CD4-positive, alpha-beta T cell (primary cell): Measurements from ENCODE around the gene RMRP. TPM values are rescaled to one million over a fixed set of nuclear protein-coding genes. Genes with fewer than 3 reads are reported as not detected.

Experiments used
- ATAC-seq: fragments of 200-7000 bp; cut with Tn5 transposase; one replicate; pipeline ENCODE4 v1.10.0; 2022; ENCODE audit warnings: mild to moderate bottlenecking; ENCODE audit not compliant: poor library complexity
- CTCF ChIA-PET: fragments of 350-600 bp; sonication (Branson Sonifier 250); formaldehyde crosslinking; loops from one replicate; lab custom pipeline; 2021; ENCODE audit warnings: antibody characterized with exemption, inconsistent platforms; lab: Charles Lee
- POLR2A ChIA-PET: fragments of 350-600 bp; sonication (Branson Sonifier 250); formaldehyde crosslinking; loops from one replicate; lab custom pipeline; 2021; ENCODE audit warnings: antibody characterized with exemption, inconsistent platforms; lab: Charles Lee
- DNase-seq, 14 experiments: peaks; one replicate each; pipeline ENCODE4 v3.0.0-alpha.2; 2013 to 2020; ENCODE audit warnings: mixed read lengths in 2 of 14
- H3K27ac ChIP-seq, 2 donors: one replicate each; pipeline versions ENCODE4 v1.5.1 to v1.7.0; 2013; ENCODE audit warnings: low read length in 2 of 2, low read depth in 1 of 2, mild to moderate bottlenecking in 1 of 2
- H3K27me3 ChIP-seq, 2 experiments: 1 replicate in 1 of 2; 2 replicates in 1 of 2; pipeline versions ENCODE4 v1.6.1 to v1.7.0; 2013; ENCODE audit warnings: low read length in 2 of 2, control low read depth in 1 of 2, mild to moderate bottlenecking in 1 of 2, moderate library complexity in 1 of 2; ENCODE audit not compliant: insufficient read depth in 2 of 2, control insufficient read depth in 1 of 2
- H3K36me3 ChIP-seq: one replicate; pipeline ENCODE4 v1.6.1; 2013; ENCODE audit warnings: low read length, control low read depth; ENCODE audit not compliant: insufficient read depth
- H3K4me1 ChIP-seq: one replicate; pipeline ENCODE4 v1.6.1; 2013; ENCODE audit warnings: low read length, control low read depth; ENCODE audit not compliant: insufficient read depth
- H3K4me3 ChIP-seq: one replicate; pipeline ENCODE4 v1.5.1; 2013; ENCODE audit warnings: mild to moderate bottlenecking, low read length, moderate library complexity
- H3K9me3 ChIP-seq, 2 experiments: 1 replicate in 1 of 2; 2 replicates in 1 of 2; pipeline versions ENCODE4 v1.6.1 to v1.7.0; 2013; ENCODE audit warnings: low read length in 2 of 2, mild to moderate bottlenecking in 2 of 2, control low read depth in 1 of 2, moderate library complexity in 1 of 2; ENCODE audit not compliant: control insufficient read depth in 1 of 2, insufficient read depth in 1 of 2
- H3K27ac Mint-ChIP-seq: one replicate; pipeline ENCODE4 v1.8.0; 2020; ENCODE audit warnings: mixed read lengths
- H3K27me3 Mint-ChIP-seq: one replicate; pipeline ENCODE4 v1.8.0; 2021; ENCODE audit warnings: mixed read lengths
- H3K36me3 Mint-ChIP-seq: one replicate; pipeline ENCODE4 v1.8.0; 2021; ENCODE audit warnings: low read depth, mixed read lengths
- H3K4me1 Mint-ChIP-seq: one replicate; pipeline ENCODE4 v1.8.0; 2021; ENCODE audit warnings: low read depth, mixed read lengths
- H3K4me3 Mint-ChIP-seq: one replicate; pipeline ENCODE4 v1.8.0; 2020; ENCODE audit warnings: mild to moderate bottlenecking, mixed read lengths
- H3K9me3 Mint-ChIP-seq: one replicate; pipeline ENCODE4 v1.8.0; 2020; ENCODE audit warnings: mixed read lengths
- CTCF ChIP-seq: fragments of 200-600 bp; IDR thresholded peaks from one replicate; pipeline ENCODE4 v1.8.0; 2022; ENCODE audit warnings: antibody characterized with exemption, mild to moderate bottlenecking
- intact Hi-C, 2 experiments: fragments of 100-400 bp; cut with DNase I in 1 of 2; cut with micrococcal nuclease in 1 of 2; formaldehyde crosslinking; loops; one replicate each; pipeline versions ENCODE4 v1.15.1 to v1.9.0; 2023 to 2025; cut with DNase I, micrococcal nuclease
- total RNA-seq, 174 experiments: library from RNA in 2 of 174; stranded (reverse) in 2 of 174; gene quantifications; one replicate each; pipeline ENCODE4 v1.2.3 and lab custom pipeline; 2021 to 2026

Gene RMRP
- total RNA-seq, 2 experiments from 2014 or later = 14,857 to 24,615 TPM

- peaks cover 49% of the 10 kb centered on the region for H3K36me3 Mint-ChIP-seq
- H3K27ac Mint-ChIP-seq = peak overlapping the region; percentile 85
- H3K27me3 Mint-ChIP-seq = peaks cover 8% of the 10 kb centered on the region
- H3K4me1 Mint-ChIP-seq = peaks cover 92% of the 10 kb centered on the region
- peaks cover 3% of the 10 kb centered on the region for H3K9me3 Mint-ChIP-seq
- peaks cover 16% of the 10 kb centered on the region for H3K36me3 ChIP-seq
- ChIA-PET CTCF (interaction anchor here (1.0 to 6.2 kb wide), 6 partner anchors 14 to 95 kb away, joined by 3 to 94 read pairs (median 4); partner anchors contain the start of gene SIT1), POLR2A (interaction anchor here (0.8 to 3.4 kb wide), 9 partner anchors 11 to 71 kb away, joined by 3 to 20 read pairs (median 6); partner anchors contain the start of genes CREB3, SIT1, TLN1 and TPM2)
- ATAC-seq = peak; percentile 12
- H3K27ac ChIP-seq = peak overlapping the region; percentile 5 to 56
- DNase-seq = peak in 9 of 14 experiments; percentile 28 to 84 (median 45)
- H3K4me3 Mint-ChIP-seq = peak overlapping the region; percentile 89
- peak overlapping the region; percentile 22 for H3K4me3 ChIP-seq
- intact Hi-C loops = no loop called here
- H3K9me3 ChIP-seq = peaks cover 0 to 4% of the 10 kb centered on the region in 2 experiments
- no peaks in the 10 kb centered on the region for H3K27me3 ChIP-seq
- peaks cover 85% of the 10 kb centered on the region for H3K4me1 ChIP-seq
- no peak for TF ChIP-seq CTCF
Measured at GRCh38 chr9:35661756-35662350, 4.0 kb upstream of the RMRP start.

DNA sequence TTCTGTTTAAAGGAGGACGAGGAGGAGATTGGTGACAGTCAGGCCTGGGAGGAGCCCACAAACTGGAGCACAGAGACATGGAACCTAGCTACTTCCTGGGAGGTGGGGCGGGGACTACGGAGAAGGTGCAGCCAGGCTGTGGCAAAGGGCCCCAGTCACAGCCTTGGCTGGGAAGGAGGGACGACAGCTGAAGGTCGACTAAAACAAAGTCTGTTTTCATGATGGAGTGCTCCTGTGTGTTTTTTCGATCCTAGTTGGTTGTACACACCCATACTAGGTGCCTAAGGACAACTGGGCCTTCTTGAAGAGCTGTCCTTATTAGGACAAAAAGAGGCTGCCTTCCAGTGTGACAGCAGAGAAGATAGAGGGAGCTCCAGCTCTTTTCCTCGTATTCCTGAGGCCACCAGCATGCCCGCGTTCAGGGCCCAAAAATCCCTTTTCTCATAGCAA is 3.2 kb upstream of the RMRP start:
- peaks cover 90% of the 10 kb centered on the region for H3K4me1 ChIP-seq
- H3K27ac ChIP-seq = peak overlapping the region; percentile 14 to 56
- Mint-ChIP-seq H3K36me3 (peaks cover 51% of the 10 kb centered on the region), H3K27me3 (peaks cover 8% of the 10 kb centered on the region), H3K4me1 (peaks cover 94% of the 10 kb centered on the region), H3K27ac (peak overlapping the region; percentile 100), H3K9me3 (peaks cover 3% of the 10 kb centered on the region), H3K4me3 (peak overlapping the region; percentile 92)
- no peak for ATAC-seq
- peaks cover 16% of the 10 kb centered on the region for H3K36me3 ChIP-seq
- H3K4me3 ChIP-seq = no peak overlapping the region
- peaks cover 0 to 4% of the 10 kb centered on the region in 2 experiments for H3K9me3 ChIP-seq
- ChIA-PET CTCF (interaction anchor here (1.0 to 6.2 kb wide), 7 partner anchors 14 to 96 kb away, joined by 3 to 94 read pairs (median 4); partner anchors contain the start of gene SIT1), POLR2A (interaction anchor here (1.0 to 3.4 kb wide), 9 partner anchors 10 to 72 kb away, joined by 3 to 20 read pairs (median 6); partner anchors contain the start of genes CREB3, SIT1, TLN1 and TPM2)
- no peaks in the 10 kb centered on the region for H3K27me3 ChIP-seq
- intact Hi-C loops = no loop called here
- TF ChIP-seq CTCF = no peak
- no peak for DNase-seq

- Mint-ChIP-seq H3K27ac (peak overlapping the region; percentile 100), H3K4me1 (peaks cover 84% of the 10 kb centered on the region), H3K9me3 (peaks cover 3% of the 10 kb centered on the region), H3K4me3 (peak overlapping the region; percentile 92), H3K36me3 (peaks cover 51% of the 10 kb centered on the region), H3K27me3 (peaks cover 8% of the 10 kb centered on the region)
- ATAC-seq (no peak), DNase-seq (peak in 1 of 14 experiments; percentile 49)
- ChIA-PET POLR2A (interaction anchor here (1.3 to 5.1 kb wide), 10 partner anchors 12 to 155 kb away, joined by 3 to 175 read pairs (median 16); partner anchors contain the start of genes CREB3, GBA2, HINT2 and RGP1), CTCF (interaction anchor here (1.4 to 6.2 kb wide), 13 partner anchors 12 to 129 kb away, joined by 3 to 94 read pairs (median 8); partner anchors contain the start of genes CD72, CREB3, GBA2 and RGP1)
- intact Hi-C loops = loop anchor here (2.0 to 5.0 kb wide), 3 partner anchors 37 to 168 kb away; partner anchors contain the start of genes CD72 (in 2 of the 2), FAM221B (in 1 of the 2) and TMEM8B (in 1 of the 2)
- peaks cover 16% of the 10 kb centered on the region for H3K36me3 ChIP-seq
- peaks cover 0 to 4% of the 10 kb centered on the region in 2 experiments for H3K9me3 ChIP-seq
- no peak for TF ChIP-seq CTCF
- H3K4me1 ChIP-seq = peaks cover 81% of the 10 kb centered on the region
- H3K27me3 ChIP-seq = no peaks in the 10 kb centered on the region
- H3K27ac ChIP-seq = peak overlapping the region; percentile 99 to 100
- peak overlapping the region; percentile 88 for H3K4me3 ChIP-seq
Measured at GRCh38 chr9:35659340-35659739, 1.5 kb upstream of the RMRP start.
